ENCODE results near the gene REPS1. TPM values are rescaled to one million over a fixed set of nuclear protein-coding genes. Genes with fewer than 3 reads are reported as not detected.

Gene REPS1
- total RNA-seq, 1 experiment from 2014 or later = 55.1 TPM

- no peak overlapping the region for H3K27ac Mint-ChIP-seq
- no peak overlapping the region for H3K4me3 Mint-ChIP-seq
- ChIA-PET POLR2A (no interaction called here), CTCF (interaction anchor here (1.1 kb wide), 1 partner anchor 15 kb away, joined by 3 read pairs; the partner anchor contains the start of gene REPS1)
- H3K4me1 Mint-ChIP-seq = no peaks in the 10 kb centered on the region
- H3K27me3 Mint-ChIP-seq (ENCODE audit: low read depth) = peaks cover 2% of the 10 kb centered on the region; the same call in 1 of the 2 replicates
- no peaks in the 10 kb centered on the region for H3K36me3 Mint-ChIP-seq
- ATAC-seq (no peak), DNase-seq (ENCODE audit: low spot score) (no peak)
- H3K9me3 Mint-ChIP-seq = no peaks in the 10 kb centered on the region
- TF ChIP-seq ZBTB43 (CRISPR knock-in tag; IDR thresholded peaks at IDR 0.05) = no peak
- TF ChIP-seq CBFB (CRISPR knock-in tag; IDR thresholded peaks at IDR 0.05; ENCODE audit: low read depth) = no peak
- TF ChIP-seq ELF4 (CRISPR knock-in tag; IDR thresholded peaks at IDR 0.05; ENCODE audit: low read depth) = no peak
- TF ChIP-seq ATF2 (CRISPR knock-in tag; IDR thresholded peaks at IDR 0.05; ENCODE audit: borderline replicate concordance, low read depth) = no peak
- no peak for TF ChIP-seq ZNF396 (CRISPR knock-in tag; IDR thresholded peaks at IDR 0.05; ENCODE audit: borderline replicate concordance)
- no peak for TF ChIP-seq TCF7 (CRISPR knock-in tag; IDR thresholded peaks at IDR 0.05; ENCODE audit: low read depth)
- no peak for TF ChIP-seq NFATC4 (CRISPR knock-in tag; IDR thresholded peaks at IDR 0.05)
Measured at GRCh38 chr6:139003751-139004150, 15.7 kb upstream of the REPS1 start.

GRCh38 chr6:138999949-139000725 is 12.1 kb upstream of the REPS1 start:
- TF ChIP-seq RORB (CRISPR knock-in tag; IDR thresholded peaks at IDR 0.05) (no peak), PREB (CRISPR knock-in tag; IDR thresholded peaks at IDR 0.05; ENCODE audit: borderline replicate concordance) (no peak), HMGXB4 (CRISPR knock-in tag; IDR thresholded peaks at IDR 0.05) (no peak), SMAD4 (CRISPR knock-in tag; IDR thresholded peaks at IDR 0.05) (no peak), ZMAT4 (CRISPR knock-in tag; IDR thresholded peaks at IDR 0.05) (no peak), ETV6 (CRISPR knock-in tag; IDR thresholded peaks at IDR 0.05) (no peak), ZSCAN18 (CRISPR knock-in tag; IDR thresholded peaks at IDR 0.05) (no peak), ESRRA (CRISPR knock-in tag; IDR thresholded peaks at IDR 0.05; ENCODE audit: borderline replicate concordance) (no peak), MYBL2 (CRISPR knock-in tag; IDR thresholded peaks at IDR 0.05) (no peak), NFATC4 (CRISPR knock-in tag; IDR thresholded peaks at IDR 0.05) (no peak), ATF1 (CRISPR knock-in tag; IDR thresholded peaks at IDR 0.05) (no peak), GRHL2 (CRISPR knock-in tag; IDR thresholded peaks at IDR 0.05; ENCODE audit: insufficient replicate concordance, severe bottlenecking) (no peak), MLX (CRISPR knock-in tag; IDR thresholded peaks at IDR 0.05) (no peak), NFE2L1 (CRISPR knock-in tag; IDR thresholded peaks at IDR 0.05) (no peak), ZNF281 (CRISPR knock-in tag; IDR thresholded peaks at IDR 0.05) (no peak)
- ChIA-PET CTCF (no interaction called here), POLR2A (no interaction called here)
- no peaks in the 10 kb centered on the region for H3K9me3 Mint-ChIP-seq
- ATAC-seq = no peak
- peaks cover 15% of the 10 kb centered on the region for H3K4me1 Mint-ChIP-seq
- H3K27me3 Mint-ChIP-seq (ENCODE audit: low read depth) = no peaks in the 10 kb centered on the region
- DNase-seq (ENCODE audit: low spot score) = no peak
- H3K27ac Mint-ChIP-seq = peak overlapping the region; percentile 9; the same call in 1 of the 2 replicates
- no peak overlapping the region for H3K4me3 Mint-ChIP-seq
- H3K36me3 Mint-ChIP-seq = no peaks in the 10 kb centered on the region
